ENCODE measurements around the gene NAA80. TPM values are rescaled to one million over a fixed set of nuclear protein-coding genes. Genes with fewer than 3 reads are reported as not detected.

The NAA80 gene
- polyA plus RNA-seq, 2 of the 4 experiments (the other 2 are of a cell fraction), result 3.1 to 5.3 TPM

DNA sequence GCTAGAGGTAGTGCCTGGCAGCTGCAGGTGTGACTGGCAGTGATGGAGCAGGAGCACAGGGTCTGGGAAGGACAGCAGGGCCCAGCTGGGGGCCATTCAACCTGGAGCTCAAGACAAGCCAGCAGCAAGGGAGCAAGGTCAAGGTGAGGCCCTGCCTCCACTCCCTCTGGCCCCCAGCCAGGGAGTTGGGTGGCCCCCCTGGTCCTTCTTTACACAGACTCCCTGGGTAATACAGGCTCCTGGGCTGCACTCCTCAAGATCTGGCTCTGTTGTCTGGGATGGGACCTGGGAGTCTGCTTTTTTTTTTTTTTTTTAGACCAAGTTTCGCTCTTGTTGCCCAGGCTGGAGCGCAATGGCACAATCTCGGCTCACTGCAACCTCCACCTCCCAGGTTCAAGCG, 48.7 kb downstream of the NAA80 start (continued):
- TF ChIP-seq ESRRA (IDR thresholded peaks at IDR 0.05; ENCODE audit: borderline replicate concordance, low read length), result no peak
- TF ChIP-seq ZFP36 (IDR thresholded peaks at IDR 0.05; ENCODE audit: borderline replicate concordance, partially characterized antibody), result no peak
- TF ChIP-seq ZC3H11A (IDR thresholded peaks at IDR 0.05), result no peak
- TF ChIP-seq KDM1A (IDR thresholded peaks at IDR 0.05; ENCODE audit: low read depth), result no peak
- TF ChIP-seq BCL3 (IDR thresholded peaks at IDR 0.05), result no peak
- no peak for TF ChIP-seq PBX3 (IDR thresholded peaks at IDR 0.05)
- no peak for TF ChIP-seq SMC3 (IDR thresholded peaks at IDR 0.05)
- TF ChIP-seq RCOR1 (IDR thresholded peaks at IDR 0.05; ENCODE audit: low read depth, low read length), result no peak
- TF ChIP-seq HOXB13 (CRISPR knock-in tag; IDR thresholded peaks at IDR 0.05; ENCODE audit: low read depth), result no peak

DNA sequence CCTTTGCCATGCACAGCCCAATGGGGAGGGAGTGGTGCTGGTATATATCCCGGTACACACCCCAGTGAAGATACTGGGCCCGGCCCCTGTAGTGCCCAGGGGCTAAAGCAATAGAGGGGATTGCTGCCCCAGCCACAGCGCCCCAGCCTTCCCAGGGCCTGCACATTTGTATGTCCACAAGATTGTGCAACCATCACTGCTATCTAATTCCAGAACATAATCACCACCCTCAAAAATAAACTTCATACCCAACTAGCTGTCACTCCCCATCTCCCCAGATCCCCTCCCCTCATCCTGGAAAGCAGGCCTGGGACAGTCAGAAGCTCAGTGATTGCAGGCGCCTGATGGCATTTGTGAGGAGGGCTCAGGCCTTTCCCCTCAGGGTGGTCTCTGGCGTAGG, 49.7 kb downstream of the NAA80 start:
- POLR2A ChIA-PET, result no interaction called here
- Histone ChIP-seq H3K4me3 (no peak overlapping the region), H3K9me3 (no peaks in the 10 kb centered on the region), H3K4me1 (peaks cover 35% of the 10 kb centered on the region), H3K27ac (no peak overlapping the region), H3K4me2 (no peak overlapping the region)
- TF ChIP-seq MYC (IDR thresholded peaks at IDR 0.05; ENCODE audit: borderline replicate concordance, low read length) (no peak), NR3C1 (IDR thresholded peaks at IDR 0.05) (no peak), EP300 (IDR thresholded peaks at IDR 0.05) (no peak), JUNB (IDR thresholded peaks at IDR 0.05) (no peak), FOXS1 (CRISPR knock-in tag; IDR thresholded peaks at IDR 0.05) (no peak), CBX8 (IDR thresholded peaks at IDR 0.05) (no peak), MAZ (IDR thresholded peaks at IDR 0.05; ENCODE audit: borderline replicate concordance, low read depth, low read length) (no peak), POLR2A (IDR thresholded peaks at IDR 0.05; ENCODE audit: low read length) (no peak), FOSL2 (IDR thresholded peaks at IDR 0.05) (no peak), FOSL2 (CRISPR knock-in tag; IDR thresholded peaks at IDR 0.05) (no peak), EHF (CRISPR knock-in tag; IDR thresholded peaks at IDR 0.05) (no peak), ZFP36 (IDR thresholded peaks at IDR 0.05; ENCODE audit: borderline replicate concordance, partially characterized antibody) (no peak), HES2 (IDR thresholded peaks at IDR 0.05) (no peak), CHD4 (IDR thresholded peaks at IDR 0.05; ENCODE audit: borderline replicate concordance) (no peak), BHLHE40 (IDR thresholded peaks at IDR 0.05; ENCODE audit: low read depth, low read length) (no peak), HOXB5 (CRISPR knock-in tag; IDR thresholded peaks at IDR 0.05) (no peak), KDM5A (IDR thresholded peaks at IDR 0.05) (no peak), GATA3 (IDR thresholded peaks at IDR 0.05; ENCODE audit: borderline replicate concordance) (no peak), KDM1A (IDR thresholded peaks at IDR 0.05; ENCODE audit: low read depth) (no peak), SREBF2 (IDR thresholded peaks at IDR 0.05) (no peak)
- TF ChIP-seq, protein P1, sequence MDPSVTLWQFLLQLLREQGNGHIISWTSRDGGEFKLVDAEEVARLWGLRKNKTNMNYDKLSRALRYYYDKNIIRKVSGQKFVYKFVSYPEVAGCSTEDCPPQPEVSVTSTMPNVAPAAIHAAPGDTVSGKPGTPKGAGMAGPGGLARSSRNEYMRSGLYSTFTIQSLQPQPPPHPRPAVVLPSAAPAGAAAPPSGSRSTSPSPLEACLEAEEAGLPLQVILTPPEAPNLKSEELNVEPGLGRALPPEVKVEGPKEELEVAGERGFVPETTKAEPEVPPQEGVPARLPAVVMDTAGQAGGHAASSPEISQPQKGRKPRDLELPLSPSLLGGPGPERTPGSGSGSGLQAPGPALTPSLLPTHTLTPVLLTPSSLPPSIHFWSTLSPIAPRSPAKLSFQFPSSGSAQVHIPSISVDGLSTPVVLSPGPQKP (IDR thresholded peaks at IDR 0.05; ENCODE audit: low read depth, low read length), result no peak
- 100% methylated on average over 4 of the region's 5 CpGs for WGBS (ENCODE audit: missing lambda C conversion rate)
- ATAC-seq, result no peak
- DNase-seq (ENCODE audit: low read depth in 1 of 2, low spot score in 1 of 2), result no peak
- CTCF ChIA-PET, result interaction anchor here (1.0 to 11.2 kb wide), 7 partner anchors 8 to 75 kb away, joined by 4 to 219 read pairs (median 7); partner anchors contain the start of genes GNAI2 and SEMA3B
- FAIRE-seq, result no peak

Measured in A549 (cell line).